Activated CD4-positive, alpha-beta T cell treated with anti-CD3 and anti-CD28 coated beads, Interleukin-10, Interleukin-2, amounts not matched to agents 100 ng/mL and 50 ng/mL, durations not matched to agents 16 hours and 8 hours (primary cell): ENCODE data around the gene IL22RA2.
A peak's percentile ranks its signal among the peaks of the same experiment; 100 is the strongest.

ENCODE experiments used
- DNase-seq: peaks from one replicate; pipeline ENCODE4 v3.0.0-alpha.2; 2020

IL22RA2 gene

DNA sequence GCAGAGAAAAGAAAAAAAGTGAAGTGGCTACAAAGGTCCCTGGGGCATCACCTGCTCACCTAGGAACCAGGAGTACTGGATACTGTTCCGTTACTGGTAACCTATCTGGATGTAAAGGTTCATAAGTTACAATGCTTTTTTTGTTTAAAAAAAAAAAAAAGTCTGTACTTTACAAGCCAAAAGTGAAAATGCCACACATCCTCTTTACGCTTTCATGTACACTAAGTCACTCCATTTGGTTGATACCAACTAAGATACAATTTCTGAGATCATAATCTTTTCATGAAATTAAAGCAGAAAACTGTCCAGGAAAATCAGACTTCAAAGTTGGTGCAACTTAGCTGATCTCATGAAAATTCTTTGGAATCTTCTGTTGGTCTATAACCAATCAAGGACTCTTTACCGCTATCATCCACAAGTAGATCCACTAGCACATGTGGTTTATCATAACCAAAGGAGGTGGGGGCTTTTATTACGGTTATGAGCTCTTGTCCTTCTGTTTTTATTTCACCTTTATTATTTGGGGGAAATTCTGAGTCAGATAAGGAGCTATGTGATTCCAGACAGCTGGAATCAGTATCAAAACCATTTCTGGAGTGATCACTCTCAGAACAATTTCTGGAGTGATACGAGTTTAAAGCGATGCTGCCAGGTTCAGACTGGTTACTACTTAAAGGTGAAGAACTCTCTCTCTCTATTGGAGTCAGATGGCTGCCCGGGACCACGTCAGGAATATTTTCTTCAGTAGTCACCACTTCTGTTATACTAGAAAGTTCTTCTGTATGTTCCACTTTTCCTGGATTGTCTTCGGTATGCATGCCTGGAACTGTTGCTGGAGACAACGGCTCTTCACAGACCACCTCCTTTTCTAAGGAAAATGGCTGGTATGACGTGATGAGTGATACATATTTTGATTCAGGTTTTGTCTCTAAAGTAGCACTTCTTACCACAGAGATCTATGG lies 24.5 kb upstream of the IL22RA2 start:
- no peak for DNase-seq

- no peak for DNase-seq
These were observed 20.0 kb upstream of the IL22RA2 start for GRCh38 chr6:137193256-137194070.

DNA sequence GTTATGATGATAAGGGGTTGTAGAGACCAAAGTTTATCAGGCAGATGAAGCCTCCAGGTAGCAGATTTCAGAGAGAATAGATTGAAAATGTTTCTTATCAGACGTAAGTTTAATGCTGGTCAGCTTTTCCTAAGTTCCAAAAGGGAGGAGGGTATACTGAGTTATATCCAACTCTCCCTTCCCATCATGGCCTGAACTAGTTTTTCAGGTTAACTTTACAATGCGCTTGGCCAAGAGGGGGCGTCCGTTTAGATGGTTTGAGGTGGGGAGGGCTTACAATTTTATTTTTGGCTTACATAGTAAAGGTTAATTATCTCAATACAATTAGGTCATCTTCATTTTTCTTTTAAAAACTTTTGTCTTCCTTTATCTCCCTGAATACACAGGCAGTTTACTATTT lies 19.4 kb upstream of the IL22RA2 start:
- DNase-seq: no peak

- DNase-seq: no peak
These were observed 18.2 kb upstream of the IL22RA2 start for GRCh38 chr6:137191670-137192069.

DNA sequence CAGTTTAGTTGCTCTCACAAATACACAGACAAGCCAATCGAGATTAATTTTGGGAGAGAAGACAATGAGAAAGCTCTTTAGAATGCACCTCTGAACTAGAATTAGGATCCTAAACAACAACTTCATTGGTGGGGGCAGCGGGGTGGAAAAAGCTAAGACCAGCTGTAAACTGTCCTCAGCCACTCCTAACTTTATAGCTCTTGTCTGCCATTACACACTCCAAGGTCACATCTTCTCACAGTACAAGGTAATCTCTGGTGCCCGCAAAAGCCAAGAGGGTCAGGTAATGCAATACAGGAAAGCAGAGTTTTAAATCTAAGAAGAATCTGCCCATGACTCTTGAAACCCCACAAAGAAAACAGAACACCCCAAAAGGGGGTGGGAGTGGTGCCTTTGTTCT lies 17.8 kb upstream of the IL22RA2 start:
- no peak for DNase-seq

- DNase-seq: no peak
These were observed 17.2 kb upstream of the IL22RA2 start for GRCh38 chr6:137190583-137191094.

- no peak for DNase-seq
These were observed 15.4 kb upstream of the IL22RA2 start for GRCh38 chr6:137188855-137189254.

DNA sequence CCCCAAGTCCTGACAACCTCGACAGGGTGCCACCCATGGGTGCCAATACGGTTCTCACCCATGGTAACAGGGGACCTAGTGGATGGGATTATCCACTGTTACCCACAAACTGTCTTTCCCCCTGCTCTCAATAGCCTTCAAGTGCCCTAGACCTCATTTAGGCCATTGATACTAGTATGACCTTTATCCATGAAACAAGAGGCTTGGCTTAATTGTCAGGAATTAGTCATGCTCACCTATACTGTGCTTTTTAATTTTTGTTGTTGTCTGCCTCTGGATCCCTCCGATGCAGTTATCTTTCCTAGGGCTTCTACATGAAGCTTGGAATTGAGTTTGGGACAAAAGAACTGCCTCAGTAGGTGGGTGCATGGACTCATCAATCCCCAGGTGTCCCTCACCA lies 11.8 kb upstream of the IL22RA2 start:
- DNase-seq: no peak

DNA sequence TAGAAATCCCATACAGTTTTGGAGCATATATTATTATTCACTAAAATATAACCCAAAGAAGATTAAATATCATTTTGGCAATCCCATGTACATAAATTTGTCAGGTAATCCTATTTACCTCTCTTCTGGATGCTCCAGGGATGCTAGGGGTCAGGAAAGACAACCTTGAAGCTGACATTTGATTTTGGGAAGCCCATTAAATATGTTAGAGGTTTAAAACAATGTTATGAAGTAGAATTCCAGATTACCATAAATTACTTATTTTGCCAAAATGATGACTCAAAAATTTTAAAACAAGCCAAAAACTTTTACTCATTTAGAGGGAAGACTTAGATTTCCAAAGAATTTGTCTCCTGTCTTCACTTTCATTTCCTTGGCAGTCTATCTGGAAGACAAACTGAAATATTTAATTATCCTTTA lies 9.2 kb upstream of the IL22RA2 start:
- no peak for DNase-seq

DNA sequence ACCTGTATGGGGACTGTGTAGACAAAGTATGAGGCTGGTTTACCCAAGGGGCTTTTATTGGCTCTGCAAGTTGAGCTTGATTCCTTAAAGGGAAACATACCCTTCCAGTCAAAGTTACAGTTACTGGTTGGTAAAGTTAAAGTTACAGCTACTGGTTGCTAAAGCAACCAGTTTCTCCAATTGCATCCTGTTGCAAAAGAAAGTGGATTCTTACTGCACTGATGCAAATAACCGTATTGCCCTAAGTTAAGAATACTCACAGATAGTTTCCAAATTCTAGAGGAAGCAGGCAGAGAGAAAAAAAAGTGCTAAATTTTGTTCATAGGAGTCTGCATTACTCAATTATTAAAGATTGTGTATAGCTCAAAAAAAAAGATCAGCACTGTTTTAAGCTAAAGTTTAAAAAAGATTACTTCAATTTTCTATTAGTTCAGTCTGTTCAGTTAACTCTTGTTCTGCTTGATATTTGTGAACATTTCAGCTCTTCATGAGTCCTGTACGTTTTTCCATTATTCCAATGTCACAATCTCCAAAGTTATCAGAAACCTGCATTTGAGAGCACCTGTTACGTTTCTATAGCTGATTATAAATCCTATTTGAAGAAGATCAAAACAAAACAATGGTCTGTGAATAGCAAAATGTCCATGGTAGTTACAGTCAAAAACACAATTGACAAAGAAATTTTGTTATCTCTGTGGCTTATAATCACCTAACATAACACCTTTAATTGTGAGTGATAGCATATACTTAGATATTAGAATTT lies 8.6 kb upstream of the IL22RA2 start:
- DNase-seq: no peak

- no peak for DNase-seq
These were observed 4.2 kb upstream of the IL22RA2 start for GRCh38 chr6:137177611-137178010.

DNA sequence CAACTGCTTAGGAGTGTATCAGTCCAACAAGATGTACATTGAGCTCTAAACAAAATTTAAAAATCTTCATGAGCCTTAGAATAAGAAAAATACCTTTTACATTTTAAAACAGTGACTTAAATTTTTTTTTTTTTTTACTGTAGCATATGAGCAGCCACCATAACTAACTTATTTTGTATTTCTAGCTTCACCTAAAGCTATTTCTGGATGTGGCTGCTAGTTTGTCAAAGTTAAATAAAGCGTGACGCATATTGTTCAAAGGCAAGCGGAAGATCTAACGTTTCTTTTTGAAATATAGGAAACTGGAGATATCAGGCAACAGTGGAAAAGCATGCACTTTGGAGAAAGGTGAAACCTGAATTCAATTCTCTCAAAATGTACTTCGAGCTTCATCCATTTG lies 3.3 kb upstream of the IL22RA2 start:
- DNase-seq: no peak

- no peak for DNase-seq
These were observed 2.4 kb upstream of the IL22RA2 start for GRCh38 chr6:137175868-137176245.

- DNase-seq: no peak
These were observed 1.9 kb upstream of the IL22RA2 start for GRCh38 chr6:137175157-137175867.

- no peak for DNase-seq
These were observed 561 bp downstream of the IL22RA2 start for GRCh38 chr6:137172734-137173431.

DNA sequence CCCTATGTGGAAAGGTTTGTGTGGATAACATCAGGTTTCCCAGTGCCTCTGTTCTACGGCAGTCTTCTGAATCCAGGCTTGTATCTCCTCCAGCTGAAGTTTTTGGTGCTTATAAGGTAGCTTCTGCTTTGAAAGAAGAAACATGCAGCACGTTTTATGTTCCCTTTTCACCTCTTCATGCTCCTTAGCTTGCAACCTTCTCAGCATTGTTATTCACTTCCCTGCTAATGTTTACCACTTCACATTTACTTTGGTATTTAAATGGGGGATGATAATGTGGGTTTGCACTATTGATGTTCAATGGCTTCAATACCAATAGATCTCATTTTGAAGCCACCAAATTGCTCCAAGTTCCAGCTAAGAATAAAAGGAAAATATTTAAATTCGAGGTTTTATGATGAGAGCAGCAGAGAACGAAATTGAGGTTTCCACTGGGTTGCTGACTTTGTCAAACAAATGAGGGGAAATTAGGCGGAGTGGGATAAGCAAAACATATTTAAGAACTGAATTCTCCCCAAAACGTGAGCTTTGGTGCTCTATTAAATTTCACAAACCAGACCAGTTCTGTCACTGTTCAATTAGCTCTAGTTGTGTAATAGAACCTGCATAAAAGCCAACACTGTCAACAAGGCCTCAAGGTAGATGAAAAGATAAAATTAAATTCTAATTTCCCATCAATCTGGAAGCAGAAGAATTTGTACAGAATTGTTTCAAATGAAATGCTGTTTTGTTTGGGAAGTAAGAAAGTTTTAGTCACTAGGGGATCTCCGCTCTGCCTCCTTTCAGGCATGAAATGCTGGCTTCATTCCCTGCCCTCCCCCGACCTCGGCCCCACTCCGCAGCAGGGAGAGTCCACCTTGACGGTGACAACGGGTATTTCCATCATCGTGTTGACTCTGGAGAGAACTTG lies 1.4 kb downstream of the IL22RA2 start:
- DNase-seq: no peak

GRCh38 chr6:137171053-137171374 lies 2.4 kb downstream of the IL22RA2 start:
- DNase-seq: no peak

GRCh38 chr6:137170266-137171052 lies 3.0 kb downstream of the IL22RA2 start:
- no peak for DNase-seq

GRCh38 chr6:137167702-137168377 lies 5.6 kb downstream of the IL22RA2 start:
- DNase-seq: peak; percentile 84
